ENCODE measurements around the gene TXK. TPM values are rescaled to one million over a fixed set of nuclear protein-coding genes. Genes with fewer than 3 reads are reported as not detected.

Gene TXK
- total RNA-seq, 1 donor from 2014 or later = not detected

GRCh38 chr4:48118081-48118480 lies 16.0 kb downstream of the TXK start:
- H3K4me1 Mint-ChIP-seq (ENCODE audit: low read depth, unreplicated experiment) = no peaks in the 10 kb centered on the region
- H3K36me3 Mint-ChIP-seq (ENCODE audit: unreplicated experiment) = no peaks in the 10 kb centered on the region
- H3K27ac Mint-ChIP-seq (ENCODE audit: unreplicated experiment) = no peak overlapping the region
- no peak for DNase-seq
- no peak for TF ChIP-seq CTCF (IDR thresholded peaks at IDR 0.05; ENCODE audit: partially characterized antibody, unreplicated experiment)
- H3K4me3 Mint-ChIP-seq (ENCODE audit: unreplicated experiment) = no peak overlapping the region
- no peaks in the 10 kb centered on the region for H3K27me3 Mint-ChIP-seq (ENCODE audit: unreplicated experiment)
- no peaks in the 10 kb centered on the region for H3K9me3 Mint-ChIP-seq (ENCODE audit: unreplicated experiment)

GRCh38 chr4:48116582-48116981 lies 17.5 kb downstream of the TXK start:
- H3K9me3 Mint-ChIP-seq (ENCODE audit: unreplicated experiment) = no peaks in the 10 kb centered on the region
- no peaks in the 10 kb centered on the region for H3K4me1 Mint-ChIP-seq (ENCODE audit: low read depth, unreplicated experiment)
- H3K4me3 Mint-ChIP-seq (ENCODE audit: unreplicated experiment) = no peak overlapping the region
- DNase-seq = no peak
- H3K27me3 Mint-ChIP-seq (ENCODE audit: unreplicated experiment) = no peaks in the 10 kb centered on the region
- no peak for TF ChIP-seq CTCF (IDR thresholded peaks at IDR 0.05; ENCODE audit: partially characterized antibody, unreplicated experiment)
- H3K36me3 Mint-ChIP-seq (ENCODE audit: unreplicated experiment) = no peaks in the 10 kb centered on the region
- H3K27ac Mint-ChIP-seq (ENCODE audit: unreplicated experiment) = no peak overlapping the region

GRCh38 chr4:48114412-48114811 lies 19.6 kb downstream of the TXK start:
- Mint-ChIP-seq H3K4me3 (ENCODE audit: unreplicated experiment) (no peak overlapping the region), H3K27ac (ENCODE audit: unreplicated experiment) (no peak overlapping the region), H3K4me1 (ENCODE audit: low read depth, unreplicated experiment) (no peaks in the 10 kb centered on the region), H3K36me3 (ENCODE audit: unreplicated experiment) (no peaks in the 10 kb centered on the region), H3K9me3 (ENCODE audit: unreplicated experiment) (no peaks in the 10 kb centered on the region), H3K27me3 (ENCODE audit: unreplicated experiment) (no peaks in the 10 kb centered on the region)
- no peak for TF ChIP-seq CTCF (IDR thresholded peaks at IDR 0.05; ENCODE audit: partially characterized antibody, unreplicated experiment)
- no peak for DNase-seq

- Mint-ChIP-seq H3K4me1 (ENCODE audit: low read depth, unreplicated experiment) (no peaks in the 10 kb centered on the region), H3K9me3 (ENCODE audit: unreplicated experiment) (no peaks in the 10 kb centered on the region), H3K27ac (ENCODE audit: unreplicated experiment) (no peak overlapping the region), H3K27me3 (ENCODE audit: unreplicated experiment) (no peaks in the 10 kb centered on the region), H3K36me3 (ENCODE audit: unreplicated experiment) (no peaks in the 10 kb centered on the region), H3K4me3 (ENCODE audit: unreplicated experiment) (no peak overlapping the region)
- no peak for DNase-seq
- TF ChIP-seq CTCF (IDR thresholded peaks at IDR 0.05; ENCODE audit: partially characterized antibody, unreplicated experiment) = no peak
These were observed 21.9 kb downstream of the TXK start for GRCh38 chr4:48112017-48112667.

GRCh38 chr4:48110452-48110978 lies 23.5 kb downstream of the TXK start:
- Mint-ChIP-seq H3K4me1 (ENCODE audit: low read depth, unreplicated experiment) (no peaks in the 10 kb centered on the region), H3K36me3 (ENCODE audit: unreplicated experiment) (no peaks in the 10 kb centered on the region), H3K9me3 (ENCODE audit: unreplicated experiment) (no peaks in the 10 kb centered on the region), H3K27ac (ENCODE audit: unreplicated experiment) (no peak overlapping the region), H3K27me3 (ENCODE audit: unreplicated experiment) (no peaks in the 10 kb centered on the region), H3K4me3 (ENCODE audit: unreplicated experiment) (no peak overlapping the region)
- DNase-seq = no peak
- TF ChIP-seq CTCF (IDR thresholded peaks at IDR 0.05; ENCODE audit: partially characterized antibody, unreplicated experiment) = no peak

Data from glutamatergic neuron (in vitro differentiated cells).